Head of caudate nucleus (tissue), 42 donors: ENCODE data around the gene HLA-DOB.

Experiments
- DNase-seq, 42 donors: peaks; one replicate each; pipeline versions ENCODE4 v3.0.0 to v3.0.0-alpha.2; 2020 to 2021; ENCODE audit warnings: mixed read lengths in 7 of 42
- intact Hi-C: fragments of 100-400 bp; cut with DNase I; formaldehyde crosslinking; loops from one replicate; pipeline ENCODE4 v1.15.0; 2022

Gene HLA-DOB

DNA sequence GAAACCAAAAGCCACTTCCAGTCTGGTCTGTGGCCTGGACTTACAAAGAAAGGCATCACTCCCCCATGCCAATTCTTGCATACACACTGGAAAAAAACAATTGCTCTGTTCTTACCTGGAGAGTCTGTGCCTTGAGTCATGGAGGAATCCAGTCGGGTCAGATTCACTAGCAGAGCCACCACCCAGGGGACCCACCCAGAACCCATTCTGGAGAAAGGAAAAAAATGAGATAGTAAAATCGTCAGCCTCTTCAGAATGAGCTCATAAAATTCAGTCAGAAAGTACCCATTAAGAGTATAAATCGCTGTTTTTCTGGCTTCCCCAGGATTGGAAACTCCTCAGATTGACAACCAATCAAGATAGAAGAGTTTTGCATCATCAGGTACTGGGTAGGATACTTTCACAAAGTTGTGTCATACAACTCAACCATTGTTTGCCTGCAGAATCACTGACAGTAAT lies at the start of gene HLA-DOB:
TSS of gene HLA-DOB (minus strand) at position 257 of the 459 bp plus-strand sequence. CDS start at position 206, 51 bp downstream.
- DNase-seq: no peak
- intact Hi-C loops: no loop called here

DNA sequence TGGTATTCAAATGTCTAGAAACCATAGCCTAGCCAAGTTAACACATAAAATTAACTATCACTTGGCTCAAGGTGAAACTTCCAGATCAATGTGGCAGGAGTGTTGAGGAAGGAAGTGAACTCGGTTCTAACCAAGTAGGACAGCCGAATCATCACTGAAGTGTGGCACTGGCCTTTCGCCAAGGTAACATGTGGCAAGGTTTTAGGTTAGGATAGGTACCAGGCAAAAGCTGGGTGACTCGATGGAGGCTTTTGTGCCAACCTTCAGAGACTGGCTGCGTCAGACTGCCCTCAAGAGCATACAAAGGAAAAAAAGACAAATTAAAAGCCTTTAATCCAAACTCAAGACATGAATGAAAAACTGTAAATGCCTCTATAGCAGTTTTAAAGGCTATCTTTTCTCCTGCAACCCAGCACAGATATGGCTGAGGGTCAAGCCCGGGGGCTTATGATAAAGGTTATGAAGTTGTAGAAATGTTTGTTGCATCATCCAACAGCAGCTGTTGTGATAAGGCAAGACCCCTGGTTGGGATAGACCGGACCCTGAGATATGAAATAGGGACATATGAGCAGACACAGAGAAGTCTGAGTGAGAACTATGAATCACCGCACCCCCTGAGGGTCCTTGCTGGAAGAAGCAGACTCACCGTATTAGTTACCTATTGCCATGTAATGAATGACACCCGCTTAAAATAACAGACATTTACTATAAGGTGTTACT lies 49.1 kb upstream of the HLA-DOB start:
- intact Hi-C loops: no loop called here
- no peak for DNase-seq

DNA sequence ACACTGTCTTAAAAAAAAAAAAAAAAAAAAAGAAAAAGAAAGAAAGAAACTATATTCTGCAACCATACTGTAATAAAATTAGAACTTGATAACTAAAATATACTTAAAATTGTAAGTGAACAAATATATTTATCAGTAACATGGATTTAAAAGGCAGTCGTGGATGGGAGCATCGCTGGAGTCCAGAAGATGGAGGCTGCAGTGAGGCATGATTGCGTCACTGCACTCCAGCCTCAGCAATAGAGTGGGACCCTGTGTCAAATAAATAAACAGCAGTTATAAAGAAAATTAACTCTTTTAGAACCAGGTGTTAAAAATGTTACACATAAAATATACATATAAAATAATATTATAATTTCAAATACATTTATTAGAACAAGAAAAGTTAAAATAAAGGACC lies 45.9 kb upstream of the HLA-DOB start:
- DNase-seq: no peak
- intact Hi-C loops: no loop called here

DNA sequence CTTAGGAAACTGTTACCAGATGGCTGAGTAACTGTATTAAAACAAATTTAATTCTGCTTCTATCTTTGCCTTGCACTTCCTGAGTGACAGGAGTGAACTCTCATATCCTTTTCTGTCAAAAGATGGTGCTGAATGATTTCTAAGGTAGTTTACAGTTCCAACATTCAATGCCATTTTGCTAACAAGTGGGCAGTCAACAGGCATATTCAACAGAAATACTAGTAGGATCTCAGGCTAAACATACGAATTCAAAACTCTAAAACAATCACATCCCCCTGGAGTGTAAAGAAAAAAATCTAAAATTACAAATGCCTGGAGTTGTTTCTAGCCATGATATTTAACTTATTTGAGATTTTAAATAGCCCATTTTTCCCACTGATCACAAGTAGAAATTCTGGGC lies 43.9 kb upstream of the HLA-DOB start:
- intact Hi-C loops: no loop called here
- DNase-seq: no peak

DNA sequence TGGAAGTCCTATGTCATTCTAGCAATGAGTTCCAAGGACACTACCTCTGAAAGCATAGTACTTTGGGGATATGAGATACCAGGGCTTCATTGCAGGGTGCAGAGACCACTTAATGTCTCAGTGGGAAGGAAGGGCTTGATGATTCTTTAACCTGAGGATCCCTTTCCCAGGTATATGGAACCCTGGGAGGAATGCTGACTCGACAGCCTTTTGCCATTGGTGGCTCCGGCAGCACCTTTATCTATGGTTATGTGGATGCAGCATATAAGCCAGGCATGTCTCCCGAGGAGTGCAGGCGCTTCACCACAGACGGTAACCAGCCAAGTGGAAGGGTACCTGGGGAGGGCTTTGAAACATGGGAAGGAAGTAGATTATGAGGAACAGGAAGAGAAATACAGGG lies 41.4 kb upstream of the HLA-DOB start:
- DNase-seq: no peak
- intact Hi-C loops: no loop called here

DNA sequence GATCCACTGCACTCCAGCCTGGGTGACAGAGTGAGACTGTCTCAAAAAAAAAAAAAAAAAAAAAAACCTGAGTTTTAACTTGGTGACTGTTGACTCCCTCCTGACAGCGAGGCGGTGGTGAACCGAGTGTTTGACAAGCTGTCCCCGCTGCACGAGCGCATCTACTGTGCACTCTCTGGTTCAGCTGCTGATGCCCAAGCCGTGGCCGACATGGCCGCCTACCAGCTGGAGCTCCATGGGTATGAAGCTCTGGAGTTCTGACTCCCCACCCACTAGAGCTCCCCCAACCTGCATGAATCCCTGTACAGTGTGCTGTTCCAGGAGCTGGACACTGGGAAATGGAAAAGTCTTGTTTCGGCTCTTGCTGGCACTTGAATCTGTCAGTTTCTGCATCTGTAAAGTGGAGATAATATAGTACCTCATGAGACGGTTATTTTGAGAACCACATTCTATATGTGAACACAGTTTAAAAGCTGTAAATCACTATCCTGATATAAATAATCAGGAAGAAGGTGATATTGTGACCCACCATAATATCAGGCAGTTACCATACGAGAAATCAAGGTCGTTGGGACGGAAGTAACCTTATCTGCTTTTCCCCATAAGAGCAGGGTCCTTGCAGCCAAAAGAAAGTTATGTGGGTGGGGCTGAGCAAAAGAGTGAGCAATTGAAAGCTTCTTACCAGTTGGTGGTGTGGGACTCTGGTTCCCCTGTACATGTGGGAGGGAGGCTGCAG lies 40.5 kb upstream of the HLA-DOB start:
- no peak for DNase-seq
- intact Hi-C loops: no loop called here

DNA sequence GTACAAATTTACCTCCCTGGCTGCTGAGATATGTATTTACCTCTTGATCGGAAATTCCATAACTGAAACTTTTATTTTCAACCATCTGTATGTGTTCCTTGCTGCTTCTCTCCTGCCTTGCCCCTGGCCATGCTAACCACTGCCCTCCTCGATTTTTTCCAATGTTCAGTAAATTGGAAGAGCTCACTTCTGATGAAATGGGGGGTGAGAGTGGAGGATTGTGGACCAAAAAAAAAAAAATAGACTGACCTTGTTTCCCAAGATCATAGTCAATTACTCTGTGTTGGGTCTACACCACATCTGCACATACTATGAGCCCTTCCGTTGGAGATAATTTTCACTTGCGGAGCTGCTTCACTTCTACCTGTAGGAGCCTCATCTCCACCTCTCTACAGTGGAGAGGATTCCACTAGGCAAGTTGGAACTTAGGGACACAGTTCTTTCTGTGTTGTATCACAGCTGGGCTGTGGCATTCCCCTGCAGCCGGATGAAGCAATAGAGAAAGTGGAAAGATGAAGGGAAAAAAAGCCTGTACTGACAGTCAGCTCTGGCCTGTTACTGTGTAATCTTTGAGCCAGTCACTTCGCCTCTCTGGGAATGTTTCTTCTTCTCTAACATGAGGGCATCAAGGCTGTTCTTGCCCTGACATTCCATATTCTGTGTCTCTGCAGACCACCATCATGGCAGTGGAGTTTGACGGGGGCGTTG lies 38.8 kb upstream of the HLA-DOB start:
- intact Hi-C loops: no loop called here
- DNase-seq: no peak

DNA sequence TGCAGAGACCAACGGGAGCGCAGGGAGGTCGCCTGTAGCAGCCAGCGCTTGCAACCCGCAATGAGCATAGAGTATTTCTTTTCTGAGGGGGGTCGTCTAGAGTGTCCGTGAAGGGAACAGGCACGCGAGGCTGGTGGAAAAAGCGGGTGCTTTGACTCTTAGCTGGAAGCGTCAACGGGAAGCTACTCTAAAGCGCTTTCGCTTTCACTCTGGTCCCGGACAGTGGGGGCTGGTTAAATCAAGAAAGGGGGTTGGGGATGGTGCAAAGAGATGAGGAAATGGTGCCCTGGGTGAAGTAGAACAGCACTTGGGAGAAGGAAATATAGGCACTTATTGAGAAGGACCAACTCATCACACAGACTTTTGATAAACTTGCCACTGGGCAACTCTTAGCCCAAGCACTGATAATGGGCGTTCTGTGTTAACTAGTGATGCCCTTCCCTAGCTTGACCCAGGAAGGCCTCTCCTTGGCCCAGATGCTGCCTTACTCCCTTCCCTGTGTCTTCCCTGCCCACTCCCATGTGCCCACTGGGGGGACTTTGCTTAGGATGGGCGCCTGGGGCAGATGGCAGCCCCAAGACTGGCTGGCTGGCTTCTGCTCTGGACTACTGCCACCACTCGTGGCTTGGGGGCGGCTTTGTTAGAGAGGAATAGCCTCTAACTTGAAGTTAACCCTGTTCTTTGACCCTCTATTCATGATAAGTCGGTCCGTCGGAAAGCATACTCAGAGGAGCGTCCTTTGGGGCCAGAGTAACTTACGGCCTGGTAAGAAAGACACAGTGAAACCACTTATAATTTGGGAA lies 37.8 kb upstream of the HLA-DOB start:
- intact Hi-C loops: no loop called here
- peak in 24 of 42 donors; percentile 21 to 75 (median 44) for DNase-seq

DNA sequence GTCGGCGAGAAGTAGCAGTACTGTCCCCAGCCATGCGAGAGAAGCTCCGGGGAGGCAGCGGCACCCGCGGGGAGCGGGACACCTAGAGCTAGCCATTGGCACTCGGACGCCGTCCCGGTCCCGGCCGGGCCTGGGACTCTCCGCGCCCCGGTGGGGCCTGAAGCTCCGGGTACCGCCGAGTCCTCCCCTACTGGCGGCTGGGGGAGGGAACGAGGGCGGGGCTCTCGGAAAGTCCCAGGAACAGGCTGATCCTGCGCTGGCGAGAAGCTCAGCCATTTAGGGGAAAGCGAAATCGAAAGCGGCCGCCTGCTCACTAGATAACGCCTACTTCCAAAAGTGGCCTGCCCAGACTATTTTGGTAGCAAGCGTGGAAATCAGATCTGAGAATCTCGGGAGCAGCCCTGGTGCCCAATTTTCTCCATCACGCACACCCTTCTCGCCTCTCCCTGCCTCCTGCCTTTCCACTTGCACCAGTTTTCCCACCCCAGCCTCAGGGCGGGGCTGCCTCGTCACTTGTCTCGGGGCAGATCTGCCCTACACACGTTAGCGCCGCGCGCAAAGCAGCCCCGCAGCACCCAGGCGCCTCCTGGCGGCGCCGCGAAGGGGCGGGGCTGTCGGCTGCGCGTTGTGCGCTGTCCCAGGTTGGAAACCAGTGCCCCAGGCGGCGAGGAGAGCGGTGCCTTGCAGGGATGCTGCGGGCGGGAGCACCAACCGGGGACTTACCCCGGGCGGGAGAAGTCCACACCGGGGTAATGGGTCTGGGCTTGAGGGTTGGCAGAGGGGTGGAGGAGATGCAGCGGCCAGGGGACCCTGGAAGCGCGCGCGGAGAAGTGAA lies 37.0 kb upstream of the HLA-DOB start, which contains the start of the genes PSMB9 and TAP1:
TSS of gene PSMB9 (plus strand) at position 652 of the 835 bp plus-strand sequence. CDS start at position 690, 38 bp downstream.
TSS of gene TAP1 (minus strand) at position 164 of the 835 bp plus-strand sequence. CDS start at position 96, 68 bp downstream.
- intact Hi-C loops: loop anchor here (1.0 kb wide), 1 partner anchor 9 kb away; the partner anchor contains the start of gene PSMB8
- peak; percentile 86 to 97 (median 93) for DNase-seq

DNA sequence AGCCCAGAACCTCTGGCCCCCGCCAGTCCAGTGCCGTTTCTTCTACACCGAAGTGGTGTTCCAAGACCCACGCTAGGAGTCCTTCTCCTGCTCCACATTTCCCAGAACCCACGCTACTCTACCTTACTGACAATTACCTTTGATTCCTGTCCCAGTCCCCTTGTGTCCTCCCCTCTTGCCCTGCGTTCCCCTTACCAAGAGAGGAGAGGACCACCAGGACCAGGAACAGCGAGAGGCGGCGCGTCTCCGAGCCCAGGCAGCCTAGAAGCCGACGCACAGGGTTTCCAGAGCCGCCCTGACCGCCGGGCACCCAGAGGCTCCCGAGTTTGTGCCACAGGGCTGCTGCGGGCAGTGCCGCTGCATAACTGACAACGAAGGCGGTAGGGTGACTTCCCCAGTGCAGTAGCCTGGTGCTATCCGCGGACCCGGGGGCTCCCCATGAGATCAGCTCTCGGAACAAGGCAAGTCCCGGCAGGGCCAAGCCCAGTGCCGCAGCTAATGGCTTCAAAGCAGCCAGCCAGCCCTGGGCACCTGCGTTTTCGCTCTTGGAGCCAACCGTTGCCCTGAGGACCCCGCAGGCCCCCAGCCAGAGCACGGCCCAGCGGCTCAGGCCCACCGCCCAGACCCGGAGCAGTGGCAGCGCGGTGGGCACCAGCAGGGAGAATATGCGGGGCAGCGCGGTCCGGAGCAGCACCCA lies 36.2 kb upstream of the HLA-DOB start:
- intact Hi-C loops: loop anchor here (1.0 kb wide), 1 partner anchor 9 kb away; the partner anchor contains the start of gene PSMB8
- peak in 40 of 42 donors; percentile 31 to 75 (median 50) for DNase-seq

DNA sequence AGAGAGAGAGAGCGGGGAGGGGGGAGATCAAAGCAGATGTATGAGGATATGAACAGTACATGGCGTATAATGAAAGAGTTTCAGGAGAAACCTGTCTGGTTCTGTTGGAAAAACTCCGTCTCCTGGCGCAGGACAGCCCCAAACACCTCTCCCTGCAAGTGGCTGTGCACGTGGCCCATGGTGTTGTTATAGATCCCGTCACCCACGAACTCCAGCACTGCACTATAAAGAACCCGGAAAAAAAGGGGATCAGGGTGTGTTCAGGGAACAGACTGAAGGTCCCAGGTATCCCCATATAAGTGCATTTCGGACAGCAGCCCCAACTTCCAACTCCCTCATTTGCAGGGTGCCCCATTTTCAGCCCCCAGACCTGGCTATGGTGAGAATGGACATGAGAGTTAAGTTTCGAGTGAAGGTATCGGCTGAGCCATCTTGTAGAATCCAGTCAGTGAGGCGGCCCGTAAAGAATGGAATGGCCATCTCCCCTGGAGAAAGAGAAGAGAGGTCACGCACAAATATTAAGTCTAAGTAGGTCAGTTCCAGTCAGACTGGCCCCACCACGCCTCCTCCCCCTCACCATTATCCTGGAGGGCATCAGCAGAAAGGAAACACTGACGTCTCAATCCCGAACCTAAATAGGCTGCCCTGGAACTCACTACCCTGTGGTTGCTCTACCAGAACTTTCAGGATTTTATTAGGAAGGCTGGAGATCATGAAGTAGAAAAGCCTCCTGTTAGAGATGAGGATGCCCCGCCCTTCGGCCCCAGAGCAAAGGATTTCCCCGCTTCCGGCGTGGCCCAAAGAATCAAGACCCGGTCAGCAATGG lies 35.4 kb upstream of the HLA-DOB start:
- peak in 15 of 42 donors; percentile 9 to 64 (median 33) for DNase-seq
- intact Hi-C loops: no loop called here

DNA sequence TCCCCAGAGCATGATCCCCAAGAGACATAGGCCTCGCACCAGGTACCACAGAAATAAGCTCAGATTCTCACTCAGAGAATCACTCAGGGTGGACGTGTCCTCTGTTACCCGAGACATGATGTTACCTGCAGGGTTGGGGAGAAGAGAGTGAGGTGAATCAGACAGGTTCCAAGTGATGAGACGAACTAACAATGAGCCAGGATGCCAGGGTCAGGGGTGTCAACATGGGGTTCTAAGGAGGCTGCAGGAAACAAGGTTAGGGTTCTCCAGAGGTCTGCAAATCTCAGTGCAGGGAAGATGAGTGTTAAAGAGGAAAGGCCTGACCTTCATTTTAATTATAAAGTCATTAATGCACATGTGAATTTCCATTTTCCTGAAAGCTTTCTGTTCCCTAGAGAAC lies 34.2 kb upstream of the HLA-DOB start:
- intact Hi-C loops: no loop called here
- no peak for DNase-seq

DNA sequence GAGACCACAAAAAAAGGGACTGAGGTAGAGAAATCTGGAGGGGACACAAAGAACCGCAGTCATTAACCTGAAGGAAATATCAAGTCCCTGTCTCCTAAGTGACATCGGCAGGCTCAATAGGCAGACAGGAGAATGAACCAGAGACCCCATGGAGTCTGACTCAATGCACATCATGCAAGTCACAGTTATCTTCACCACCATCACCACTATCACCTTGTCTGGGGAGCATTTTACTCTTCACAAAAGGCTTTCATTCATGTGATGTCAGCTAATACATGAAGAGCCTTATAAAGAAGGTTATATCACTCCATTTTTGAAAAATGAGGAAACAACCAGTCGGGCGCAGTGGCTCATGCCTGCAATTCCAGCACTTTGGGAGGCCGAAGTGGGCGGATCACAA lies 32.3 kb upstream of the HLA-DOB start:
- no peak for DNase-seq
- intact Hi-C loops: no loop called here

DNA sequence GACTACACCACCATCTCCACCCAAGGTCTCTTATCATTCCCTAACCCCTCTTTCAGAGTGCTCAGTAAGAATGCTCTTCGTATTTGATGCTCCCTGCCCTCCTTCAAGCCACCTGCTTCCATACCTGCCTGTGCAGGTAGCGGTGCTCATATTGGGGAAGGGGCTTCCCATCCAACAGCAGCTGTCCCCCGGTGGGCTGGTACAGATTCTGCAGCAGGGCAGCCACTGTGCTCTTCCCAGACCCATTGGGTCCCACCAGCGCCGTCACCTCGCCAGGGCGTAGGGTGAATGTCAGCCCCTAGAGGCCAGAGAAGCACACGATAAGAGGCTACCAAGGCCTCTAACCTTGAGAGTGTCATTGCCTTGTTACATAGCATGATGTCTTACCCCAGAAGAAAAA lies 31.0 kb upstream of the HLA-DOB start:
- intact Hi-C loops: no loop called here
- DNase-seq: no peak

DNA sequence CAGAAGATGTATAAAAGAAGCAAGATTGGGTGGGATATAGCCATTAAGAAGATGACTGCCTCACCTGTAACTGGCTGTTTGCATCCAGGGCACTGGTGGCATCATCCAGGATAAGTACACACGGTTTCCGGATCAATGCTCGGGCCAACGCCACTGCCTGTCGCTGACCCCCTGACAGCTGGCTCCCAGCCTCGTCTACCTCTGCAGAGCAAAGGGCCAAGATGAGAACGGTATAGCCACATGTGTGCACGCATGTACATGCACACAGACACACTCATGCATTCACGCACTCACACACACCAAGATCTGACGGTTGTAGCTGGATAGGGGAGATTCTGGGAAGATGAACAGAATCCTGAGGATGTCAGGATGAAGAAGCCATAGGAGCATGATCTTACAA lies 30.2 kb upstream of the HLA-DOB start:
- intact Hi-C loops: no loop called here
- DNase-seq: no peak

DNA sequence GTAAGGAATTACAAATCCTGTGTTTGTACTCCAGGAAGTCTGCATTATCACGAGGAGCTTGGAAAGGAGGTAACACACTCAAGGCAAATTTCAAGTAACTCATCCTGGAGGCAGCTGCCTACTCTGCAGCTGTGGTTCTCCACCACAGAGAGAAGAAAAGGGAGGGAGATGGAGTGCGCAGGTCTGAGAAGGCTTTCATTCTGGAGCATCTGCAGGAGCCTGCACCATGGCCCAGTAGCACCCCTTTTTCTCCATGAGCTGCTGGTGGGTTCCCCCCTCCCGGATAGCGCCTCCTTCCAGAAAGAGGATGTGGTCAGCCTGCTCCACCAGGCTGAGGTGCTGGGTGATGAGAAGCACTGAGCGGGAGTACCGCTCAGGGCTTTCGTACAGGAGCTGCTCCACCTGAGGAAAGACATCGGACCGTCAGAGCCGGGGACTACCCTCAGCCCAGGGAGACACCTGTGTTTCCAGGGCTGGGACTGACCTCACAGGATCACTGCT lies 28.6 kb upstream of the HLA-DOB start:
- intact Hi-C loops: no loop called here
- DNase-seq: peak in 11 of 42 donors; percentile 7 to 48 (median 23)
